Myometrial cell (primary cell): ENCODE measurements around the gene DNAJB13. TPM values are rescaled to one million over a fixed set of nuclear protein-coding genes. Genes with fewer than 3 reads are reported as not detected.

ENCODE experiments used
- total RNA-seq: library from RNA; depleted of rRNA; stranded (reverse); fragments of >200 nt; gene quantifications from 2 replicates; pipeline ENCODE4 v1.2.3, GENCODE V29; 2015

The DNAJB13 gene
- total RNA-seq = not detected in 2 replicates

GRCh38 chr11:73950869-73951710 is at the start of gene DNAJB13:
Gene DNAJB13, plus strand, starts transcription at chr11:73951026. Its CDS starts 44 bp downstream, at chr11:73951070.

GRCh38 chr11:73982595-73982989 is 31.8 kb downstream of the DNAJB13 start, which contains the start of gene UCP2:
Gene UCP2, minus strand, starts transcription at chr11:73982843. Its CDS starts 4,465 bp downstream, at chr11:73978378.

GRCh38 chr11:74008373-74009229 is 57.8 kb downstream of the DNAJB13 start, which contains the start of gene UCP3:
Gene UCP3, minus strand, starts transcription at chr11:74009085. Its CDS starts 2,043 bp downstream, at chr11:74007042.

Other genes starting within 250 kb of the DNAJB13 start
- 83.6 and 106 TPM in 2 replicates for gene RAB6A, start 190.0 kb upstream of the DNAJB13 start, total RNA-seq
- gene MRPL48, start 163.2 kb upstream of the DNAJB13 start, total RNA-seq = 19.6 and 30.1 TPM in 2 replicates
- 80.6 and 97.2 TPM in 2 replicates for gene COA4, start 74.2 kb upstream of the DNAJB13 start, total RNA-seq
- 7.6 and 26.2 TPM in 2 replicates for gene PAAF1, start 74.0 kb upstream of the DNAJB13 start, total RNA-seq
- 2.7 and 13.0 TPM in 2 replicates for gene UCP2, start 31.8 kb downstream of the DNAJB13 start, total RNA-seq
- under 0.01 TPM in 1 of 2 replicates, not detected in the other for gene UCP3, start 58.1 kb downstream of the DNAJB13 start, total RNA-seq
- gene C2CD3, start 220.0 kb downstream of the DNAJB13 start, total RNA-seq = 8.0 and 12.4 TPM in 2 replicates
- gene PPME1, start 220.3 kb downstream of the DNAJB13 start, total RNA-seq = 44.0 and 45.0 TPM in 2 replicates